HS-27A (cell line): ENCODE measurements around the gene GSDMA.

ENCODE experiments used
- DNase-seq: peaks from one replicate; pipeline ENCODE4 v3.0.0-alpha.2; 2012; ENCODE audit warnings: low read depth, missing footprints

The GSDMA gene

DNA sequence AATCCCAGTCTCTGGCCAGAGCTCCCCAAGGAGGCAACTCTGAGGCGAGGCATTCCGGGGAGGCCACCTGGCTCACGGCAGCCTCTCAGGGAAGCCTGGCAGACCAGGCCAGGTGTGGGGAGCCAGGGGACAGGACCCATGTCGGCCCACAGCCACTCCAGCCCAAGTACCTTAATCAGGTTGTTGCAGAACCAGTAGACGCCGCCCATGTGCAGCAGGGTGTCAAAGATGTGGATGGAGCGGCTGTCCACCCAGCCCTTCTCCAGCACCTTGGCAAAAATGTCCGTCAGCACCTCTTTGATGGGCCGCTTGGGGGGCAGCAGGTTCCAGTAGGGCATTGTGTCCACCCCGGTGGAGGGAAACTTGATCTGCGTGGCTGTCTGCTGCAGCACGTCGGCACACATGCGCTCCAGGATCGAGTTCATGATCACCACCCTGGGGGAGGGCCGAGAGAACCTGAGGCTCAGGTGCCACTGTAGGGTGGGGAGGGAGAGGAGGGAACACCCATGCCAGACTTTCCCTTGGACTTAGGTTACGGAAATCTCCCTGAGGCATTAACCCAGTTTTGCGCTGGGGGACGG is 60.2 kb downstream of the GSDMA start:
- no peak for DNase-seq

- no peak for DNase-seq
Observed at GRCh38 chr17:40023590-40024292, 60.9 kb downstream of the GSDMA start.

GRCh38 chr17:40024901-40025300 is 62.1 kb downstream of the GSDMA start:
- DNase-seq, result no peak

- no peak for DNase-seq
Observed at GRCh38 chr17:40025559-40025958, 62.8 kb downstream of the GSDMA start.

- no peak for DNase-seq
Observed at GRCh38 chr17:40025991-40026815, 63.4 kb downstream of the GSDMA start.

GRCh38 chr17:40026816-40027613 is 64.2 kb downstream of the GSDMA start:
- DNase-seq, result no peak
